Choroid plexus epithelial cell (primary cell): ENCODE data around the gene APAF1.

Experiments
- DNase-seq: peaks from one replicate; pipeline ENCODE4 v3.0.0-alpha.2; 2010; ENCODE audit warnings: low read depth
- H3K4me3 ChIP-seq: 2 replicates; pipeline ENCODE4 v1.5.1; 2011; ENCODE audit warnings: low read depth, mild to moderate bottlenecking, control low read depth, low read length, moderate library complexity
- TF ChIP-seq, protein P1 (sequence below): conservative IDR thresholded peaks from 2 replicates; pipeline ENCODE4 v1.5.1; 2011; ENCODE audit warnings: low read depth, mild to moderate bottlenecking, control low read depth, inconsistent platforms, low read length, moderate library complexity

APAF1 gene

DNA sequence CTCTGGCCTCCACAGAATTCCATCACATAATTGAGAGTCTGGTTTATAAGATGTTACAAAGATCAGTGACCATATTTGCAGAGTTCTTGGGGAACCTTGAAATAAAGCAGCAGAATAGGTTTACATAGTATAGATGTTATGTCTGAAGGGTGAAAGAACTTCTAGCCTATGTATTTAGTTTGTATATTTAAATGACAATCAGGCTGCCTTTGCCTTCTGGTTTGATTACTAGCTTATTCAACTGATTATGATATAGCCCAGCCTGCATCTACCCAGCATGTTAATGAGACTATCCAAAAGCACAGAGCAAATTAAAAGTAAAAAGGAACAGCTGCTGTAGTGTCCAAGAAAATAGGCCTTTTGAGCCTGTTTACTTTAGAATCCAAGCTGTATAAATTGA is 85.3 kb downstream of the APAF1 start:
- no peak for DNase-seq
- H3K4me3 ChIP-seq: no peak overlapping the region
- TF ChIP-seq, protein P1, sequence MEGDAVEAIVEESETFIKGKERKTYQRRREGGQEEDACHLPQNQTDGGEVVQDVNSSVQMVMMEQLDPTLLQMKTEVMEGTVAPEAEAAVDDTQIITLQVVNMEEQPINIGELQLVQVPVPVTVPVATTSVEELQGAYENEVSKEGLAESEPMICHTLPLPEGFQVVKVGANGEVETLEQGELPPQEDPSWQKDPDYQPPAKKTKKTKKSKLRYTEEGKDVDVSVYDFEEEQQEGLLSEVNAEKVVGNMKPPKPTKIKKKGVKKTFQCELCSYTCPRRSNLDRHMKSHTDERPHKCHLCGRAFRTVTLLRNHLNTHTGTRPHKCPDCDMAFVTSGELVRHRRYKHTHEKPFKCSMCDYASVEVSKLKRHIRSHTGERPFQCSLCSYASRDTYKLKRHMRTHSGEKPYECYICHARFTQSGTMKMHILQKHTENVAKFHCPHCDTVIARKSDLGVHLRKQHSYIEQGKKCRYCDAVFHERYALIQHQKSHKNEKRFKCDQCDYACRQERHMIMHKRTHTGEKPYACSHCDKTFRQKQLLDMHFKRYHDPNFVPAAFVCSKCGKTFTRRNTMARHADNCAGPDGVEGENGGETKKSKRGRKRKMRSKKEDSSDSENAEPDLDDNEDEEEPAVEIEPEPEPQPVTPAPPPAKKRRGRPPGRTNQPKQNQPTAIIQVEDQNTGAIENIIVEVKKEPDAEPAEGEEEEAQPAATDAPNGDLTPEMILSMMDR: no peak

DNA sequence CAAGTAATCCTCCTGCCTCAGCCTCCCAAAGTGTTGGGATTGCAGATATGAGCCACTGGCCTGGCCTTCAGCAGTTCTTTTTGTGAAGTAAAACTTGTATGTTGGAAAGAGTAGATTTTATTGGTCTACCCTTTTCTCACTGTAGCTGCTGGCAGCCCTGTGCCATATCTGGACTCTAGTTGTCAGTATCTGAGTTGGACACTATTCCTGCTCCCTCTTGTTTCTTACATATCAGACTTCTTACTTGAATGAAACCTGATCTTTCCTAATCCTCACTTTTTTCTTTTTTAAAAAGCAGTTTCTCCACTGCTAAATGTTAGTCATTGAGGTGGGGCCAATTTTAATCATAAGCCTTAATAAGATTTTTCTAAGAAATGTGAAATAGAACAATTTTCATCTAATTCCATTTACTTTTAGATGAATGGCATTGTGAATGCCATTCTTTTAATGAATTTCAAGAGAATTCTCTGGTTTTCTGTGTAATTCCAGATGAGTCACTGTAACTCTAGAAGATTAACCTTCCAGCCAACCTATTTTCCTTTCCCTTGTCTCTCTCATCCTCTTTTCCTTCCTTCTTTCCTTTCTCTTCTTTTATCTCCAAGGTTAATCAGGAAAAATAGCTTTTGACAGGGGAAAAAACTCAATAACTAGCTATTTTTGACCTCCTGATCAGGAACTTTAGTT is 88.7 kb downstream of the APAF1 start:
- peak; percentile 31 for DNase-seq
- TF ChIP-seq, protein P1: no peak
- no peak overlapping the region for H3K4me3 ChIP-seq

- TF ChIP-seq, protein P1: no peak
- no peak overlapping the region for H3K4me3 ChIP-seq
- DNase-seq: no peak
Measured at GRCh38 chr12:98735821-98736220, 90.7 kb downstream of the APAF1 start.

GRCh38 chr12:98736352-98737321 is 91.5 kb downstream of the APAF1 start:
- peak; percentile 53 for DNase-seq
- TF ChIP-seq, protein P1: no peak
- no peak overlapping the region for H3K4me3 ChIP-seq

DNA sequence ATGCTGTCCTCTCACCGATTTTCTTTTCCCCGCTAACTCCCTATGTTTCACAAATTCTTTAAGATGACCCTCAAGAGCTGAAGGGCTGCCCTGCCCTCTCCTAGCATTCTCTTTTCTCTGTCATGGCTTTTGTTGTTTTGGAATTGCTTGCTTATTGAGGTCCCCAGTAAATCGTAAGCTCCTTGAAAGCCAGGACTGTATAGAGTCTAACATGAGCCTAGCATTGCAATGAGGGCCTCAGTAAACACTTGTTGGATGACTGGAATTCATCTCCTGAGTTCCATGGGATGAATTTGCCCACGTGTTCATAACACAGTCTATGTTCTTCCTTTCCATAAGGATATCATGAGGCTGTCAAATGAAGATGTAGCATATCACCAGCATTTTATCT is 92.2 kb downstream of the APAF1 start:
- no peak overlapping the region for H3K4me3 ChIP-seq
- TF ChIP-seq, protein P1: no peak
- no peak for DNase-seq

DNA sequence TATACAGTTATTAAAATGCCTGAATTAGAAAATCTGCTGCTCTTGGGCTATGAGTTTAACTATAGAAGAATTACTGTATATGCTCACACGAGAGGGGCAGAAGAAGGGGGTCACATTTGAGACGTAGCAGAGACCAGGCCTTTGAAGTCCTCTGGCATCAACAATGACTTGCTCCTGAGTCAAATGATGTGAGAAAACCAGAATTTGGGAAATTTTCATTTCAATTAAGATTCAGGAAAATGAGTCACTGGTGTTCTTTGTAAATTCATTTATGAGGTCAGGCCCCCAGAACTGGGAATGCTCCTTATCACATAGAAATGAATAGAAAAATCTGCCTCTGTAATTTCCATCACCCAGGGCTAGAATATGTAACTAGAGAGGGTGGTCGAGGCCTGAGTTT is 92.9 kb downstream of the APAF1 start:
- TF ChIP-seq, protein P1: no peak
- DNase-seq: no peak
- no peak overlapping the region for H3K4me3 ChIP-seq
